HG02870 (cell line): Measurements from ENCODE around the gene PATJ.

Experiments
- ATAC-seq: cut with Tn5 transposase; IDR thresholded peaks from one replicate; pipeline ENCODE4 v1.9.1; 2021; ENCODE audit warnings: mild to moderate bottlenecking, moderate library complexity; ENCODE audit not compliant: unreplicated experiment

The PATJ gene

DNA sequence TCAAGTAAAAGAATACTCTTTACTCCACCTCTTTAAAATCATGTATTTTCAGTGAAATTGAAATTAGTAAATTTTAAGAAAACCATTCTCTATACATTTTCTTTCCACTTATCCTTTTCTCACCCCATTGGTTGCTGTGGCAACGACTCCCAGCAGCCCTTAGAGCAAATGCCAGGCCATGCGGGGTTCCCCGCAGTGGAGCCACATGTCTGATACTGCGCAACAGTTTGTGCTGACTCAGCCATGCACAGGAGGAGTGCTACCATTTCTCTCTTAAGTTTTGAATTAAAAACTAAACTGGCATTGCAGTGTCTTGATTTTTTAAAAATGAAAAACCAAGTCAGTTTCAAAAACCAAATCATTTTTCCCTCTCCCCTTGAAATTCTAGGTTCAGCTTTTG is 238.3 kb downstream of the PATJ start:
- ATAC-seq = no peak

DNA sequence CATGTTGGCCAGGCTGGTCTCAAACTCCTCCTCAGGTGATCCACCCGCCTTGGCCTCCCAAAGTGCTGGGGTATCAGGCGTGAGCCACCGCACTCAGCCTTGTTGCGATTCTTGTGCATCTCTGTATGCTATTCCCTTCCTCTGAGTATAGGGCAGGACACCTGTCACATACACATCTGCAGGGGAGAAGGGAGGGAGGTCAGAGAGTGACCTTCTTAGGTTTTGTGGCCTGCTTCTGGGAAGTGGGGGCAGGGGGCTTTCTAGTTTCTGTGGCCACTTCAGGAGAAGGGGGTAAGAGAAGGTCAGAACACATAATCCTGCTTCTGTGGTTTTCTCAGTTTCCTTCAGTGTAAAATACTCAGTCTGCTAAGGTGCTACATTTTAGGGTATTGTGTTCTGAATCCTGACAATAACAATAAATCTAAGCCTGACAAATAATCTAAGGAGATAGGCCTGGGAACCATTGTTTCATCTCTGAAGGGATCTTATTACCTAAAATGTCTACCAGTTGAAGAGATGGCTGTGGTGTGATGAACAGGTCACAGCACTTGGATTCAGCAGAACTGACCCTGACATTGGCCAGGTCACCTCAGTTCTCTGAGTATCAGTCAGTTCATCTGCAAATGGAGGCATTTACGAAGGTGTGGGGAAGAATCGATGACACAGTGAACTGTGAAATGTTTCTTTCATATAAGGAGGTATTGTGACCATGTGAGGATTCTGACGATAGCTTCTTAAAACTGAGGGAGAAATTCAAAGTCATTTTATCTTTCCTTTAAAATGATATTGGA is 239.8 kb downstream of the PATJ start:
- no peak for ATAC-seq

DNA sequence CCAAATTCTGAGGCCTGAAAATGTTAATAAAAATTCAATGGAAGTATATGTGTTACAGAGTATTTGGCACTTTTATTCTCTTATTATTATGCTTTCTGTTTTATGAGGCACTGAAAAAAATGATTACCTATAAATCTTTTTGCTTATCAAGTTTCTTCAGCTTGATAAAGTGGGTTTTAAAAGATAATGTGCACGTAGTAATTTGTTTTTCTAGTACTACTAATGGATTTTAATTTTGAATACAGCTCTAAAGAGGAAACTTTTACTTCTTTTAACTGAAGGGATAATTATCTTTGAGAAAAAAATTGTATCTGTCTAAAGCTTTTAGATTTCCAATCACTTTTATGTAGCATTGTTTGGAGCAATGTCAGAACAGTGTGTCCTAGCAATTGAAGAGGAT is 241.0 kb downstream of the PATJ start:
- no peak for ATAC-seq

DNA sequence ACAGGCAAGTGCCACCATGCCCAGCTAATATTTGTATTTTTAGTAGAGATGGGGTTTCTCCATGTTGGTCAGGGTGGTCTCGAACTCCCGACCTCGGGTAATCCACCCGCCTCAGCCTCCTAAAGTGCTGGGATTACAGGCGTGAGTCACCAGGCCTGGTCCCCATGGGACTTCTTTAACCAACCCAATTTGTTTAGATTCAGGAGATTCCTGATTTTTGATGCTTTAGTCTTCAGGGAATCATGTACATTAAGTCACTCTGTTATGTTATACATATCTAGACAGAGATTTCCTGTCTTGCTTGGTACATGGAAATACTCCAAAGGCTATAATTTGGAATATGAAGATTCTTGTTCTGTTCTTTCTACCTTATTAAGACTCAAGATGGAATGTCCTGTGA is 250.0 kb downstream of the PATJ start:
- no peak for ATAC-seq

DNA sequence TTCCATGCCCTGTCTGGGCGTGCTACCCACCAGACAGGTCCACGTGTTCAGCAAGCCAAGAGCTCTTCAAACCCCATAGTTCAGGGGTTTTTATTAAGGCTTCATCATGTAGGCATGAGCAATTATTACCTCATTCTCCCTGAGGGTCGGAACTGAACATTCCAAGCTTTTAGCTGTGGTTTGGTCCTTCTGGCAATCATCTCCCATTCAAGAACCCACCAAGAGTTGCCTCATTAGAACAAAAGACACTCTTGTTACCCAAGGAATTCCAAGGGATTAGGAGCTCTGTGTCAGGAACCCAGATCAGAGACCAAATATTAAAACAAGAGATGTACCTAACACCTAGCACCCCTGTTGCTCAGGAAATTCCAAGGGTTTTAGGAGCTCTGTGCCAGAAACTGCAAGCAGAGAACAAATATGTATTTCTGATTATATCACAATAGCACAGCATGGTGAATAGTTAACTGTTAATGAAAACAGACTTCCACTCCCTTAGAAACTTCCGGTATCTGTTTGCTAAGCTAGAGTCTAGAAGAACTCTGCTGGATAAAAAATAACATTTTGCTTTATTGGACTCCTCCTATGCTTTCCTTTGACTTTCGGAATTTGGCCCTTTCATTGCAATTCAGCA is 251.2 kb downstream of the PATJ start:
- ATAC-seq = no peak

DNA sequence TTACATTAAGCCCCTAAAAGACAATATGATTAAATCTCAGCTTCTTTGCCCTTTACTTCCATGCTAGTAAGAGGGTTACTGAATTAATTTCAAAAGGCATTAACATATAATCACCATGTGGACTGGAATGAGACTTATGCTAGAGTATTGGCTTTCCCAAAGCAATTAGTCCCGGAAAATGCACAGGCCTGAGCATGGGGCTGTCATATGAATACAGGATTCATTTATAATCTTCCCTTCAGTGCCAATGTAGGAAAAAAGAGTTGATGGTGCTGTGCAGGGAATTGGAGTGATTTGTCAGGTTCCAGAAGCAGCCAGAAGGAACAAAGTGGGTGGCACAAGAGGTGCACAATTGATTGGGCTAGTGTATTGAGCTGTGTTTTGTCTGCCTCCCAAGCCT is 253.4 kb downstream of the PATJ start:
- no peak for ATAC-seq

DNA sequence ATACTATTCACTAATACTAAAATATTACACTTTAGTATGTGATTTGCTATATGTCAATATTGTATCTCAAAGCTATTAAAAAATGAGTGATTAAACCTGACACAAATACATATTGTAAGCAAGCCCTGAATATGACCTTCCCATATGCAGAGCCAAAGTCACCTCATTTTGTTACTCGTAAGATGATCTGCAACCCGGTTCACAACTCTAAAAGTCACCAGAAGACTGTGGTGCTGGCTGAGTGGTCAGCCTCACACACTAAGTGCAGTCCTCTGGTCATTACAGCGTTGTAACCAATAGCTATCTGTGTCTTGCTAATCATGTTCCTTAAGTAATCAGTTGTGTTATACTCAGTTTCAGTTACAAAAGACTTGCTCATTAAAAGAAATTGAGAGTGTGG is 254.8 kb downstream of the PATJ start:
- no peak for ATAC-seq

DNA sequence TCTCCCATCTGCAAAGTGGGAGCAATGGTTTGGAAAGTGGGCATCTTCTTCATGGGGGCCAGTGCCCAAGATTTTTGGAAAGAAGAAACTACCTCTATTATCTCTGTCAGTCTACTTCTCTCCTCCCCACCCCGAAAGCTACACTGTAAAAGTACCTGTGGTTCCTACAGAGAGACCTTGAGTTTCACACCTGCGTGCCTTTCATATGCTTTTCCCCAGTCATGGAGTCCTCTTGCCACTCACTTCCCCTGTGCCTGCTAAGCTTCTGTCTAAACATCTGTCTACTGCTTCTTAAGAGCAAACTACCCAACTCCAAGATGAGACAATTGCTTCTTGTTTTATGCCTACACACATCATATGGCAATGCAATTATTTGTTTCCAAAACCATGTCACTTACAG is 261.5 kb downstream of the PATJ start:
- ATAC-seq = no peak

DNA sequence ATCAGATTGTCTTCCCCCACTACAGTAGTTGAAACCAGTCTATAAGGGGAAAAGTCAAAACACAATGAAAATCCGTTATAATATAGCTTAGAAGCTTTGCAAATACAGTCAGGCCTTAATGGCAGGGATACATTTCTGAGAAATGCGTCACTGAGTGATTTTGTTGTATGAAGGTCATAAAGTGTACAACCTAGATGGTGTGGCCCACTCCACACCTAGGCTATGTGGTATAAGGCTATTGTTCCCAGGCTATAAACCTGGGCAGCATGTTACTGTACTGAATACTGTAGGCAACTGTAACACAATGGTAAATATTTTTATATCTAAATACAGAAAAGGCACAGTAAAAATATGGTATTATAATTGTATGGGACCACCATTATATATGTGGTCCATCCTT is 264.4 kb downstream of the PATJ start:
- no peak for ATAC-seq

DNA sequence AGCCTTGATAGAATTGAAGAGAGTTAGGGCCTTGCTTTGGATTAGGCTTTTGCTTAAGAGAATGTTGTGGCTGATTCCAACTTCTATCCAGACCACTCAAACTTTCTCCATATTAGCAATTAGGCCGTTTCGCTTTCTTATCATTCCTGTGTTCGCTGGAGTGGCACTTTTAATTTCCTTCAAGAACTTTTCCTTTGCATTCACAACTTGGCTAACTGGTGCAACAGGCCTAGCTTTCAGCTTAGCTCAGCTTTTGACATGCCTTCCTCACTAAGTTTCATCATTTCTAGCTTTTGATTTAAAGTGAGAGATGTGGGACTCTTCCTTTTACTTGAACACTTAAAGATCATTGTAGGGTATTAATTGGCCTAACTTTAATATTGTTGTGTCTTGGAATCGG is 268.7 kb downstream of the PATJ start:
- ATAC-seq = no peak

DNA sequence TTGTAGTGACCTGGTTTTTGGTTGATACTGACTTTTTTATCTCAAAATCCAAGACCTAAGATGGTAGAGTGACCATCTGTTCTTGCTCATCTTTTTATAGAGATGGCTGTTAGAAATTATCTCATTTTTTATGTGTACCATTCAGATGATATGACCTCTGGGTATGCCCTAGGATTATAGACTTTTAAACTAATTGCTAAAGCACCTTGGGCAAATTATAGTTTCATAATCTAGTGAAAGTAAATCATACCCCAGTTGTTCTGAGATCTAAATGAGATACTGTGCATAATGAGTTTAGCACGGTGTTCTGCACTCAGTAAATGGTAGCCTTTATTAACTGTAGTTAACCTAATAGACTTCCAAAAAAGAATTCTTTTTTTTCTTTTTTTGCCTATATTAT is 269.8 kb downstream of the PATJ start:
- no peak for ATAC-seq

DNA sequence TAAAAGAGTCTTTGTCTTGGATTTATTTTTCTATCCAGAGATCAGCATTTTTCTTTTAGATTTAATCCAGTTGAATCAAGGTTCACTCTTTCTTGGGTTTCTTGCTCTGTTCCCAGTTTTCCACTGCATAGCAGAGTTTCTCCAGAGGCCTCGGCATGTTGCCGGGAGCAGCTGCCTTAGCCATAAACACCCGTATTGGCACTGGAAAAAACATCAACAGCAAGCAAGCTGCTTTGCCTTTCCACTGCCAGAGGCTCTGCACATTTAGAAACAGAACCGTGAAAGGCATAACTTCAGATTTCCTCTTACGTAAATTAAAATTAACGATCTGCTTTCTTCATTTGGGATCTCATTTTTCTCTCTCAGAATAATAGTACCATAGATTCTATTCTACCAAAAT is 270.6 kb downstream of the PATJ start:
- no peak for ATAC-seq

DNA sequence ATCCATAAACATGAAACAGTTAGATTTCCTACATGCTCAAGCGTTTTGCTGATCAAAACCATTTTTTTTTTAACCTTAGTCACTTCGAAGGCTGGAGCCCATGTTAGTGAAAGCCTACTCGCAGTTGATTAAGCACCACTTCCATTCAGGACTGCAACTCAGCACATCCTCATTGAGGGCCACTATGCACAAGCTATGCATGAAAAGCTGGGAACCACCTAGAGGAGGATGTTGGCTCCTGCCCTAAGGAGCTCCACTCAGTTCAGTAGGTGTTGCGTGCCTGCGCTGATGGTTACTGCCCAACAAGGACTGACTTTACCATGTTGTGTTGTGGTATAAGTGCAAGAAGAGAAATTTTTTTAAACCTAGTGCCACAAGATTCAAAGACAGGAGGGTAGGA is 271.0 kb downstream of the PATJ start:
- no peak for ATAC-seq

DNA sequence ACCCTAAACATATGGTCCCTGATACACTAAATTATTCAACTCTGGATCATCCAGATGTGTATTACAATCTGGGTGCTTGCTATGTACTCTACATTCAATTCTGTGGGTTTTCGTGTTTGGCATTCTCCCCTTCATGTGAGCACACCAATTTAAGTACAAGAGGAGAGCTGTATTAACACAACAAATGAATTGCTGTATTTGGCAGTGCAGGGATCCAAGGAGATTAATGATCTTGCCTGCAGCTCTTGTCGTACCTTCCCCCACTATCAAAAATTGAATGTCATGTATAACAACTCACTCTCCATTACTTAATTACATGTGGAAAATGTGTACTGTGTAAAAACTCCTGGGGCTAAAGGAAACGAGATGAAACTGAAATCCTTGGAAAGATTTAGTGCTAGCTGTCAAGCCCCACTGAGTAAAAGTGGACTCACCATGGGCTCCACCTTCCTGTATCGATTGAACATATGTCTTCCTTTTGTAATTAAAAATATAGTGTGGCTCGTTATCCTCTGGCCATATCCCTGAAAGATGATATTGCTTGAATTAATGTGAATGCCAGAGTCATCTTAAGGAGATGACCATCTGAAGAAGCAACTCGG is 280.2 kb downstream of the PATJ start:
- ATAC-seq = no peak

DNA sequence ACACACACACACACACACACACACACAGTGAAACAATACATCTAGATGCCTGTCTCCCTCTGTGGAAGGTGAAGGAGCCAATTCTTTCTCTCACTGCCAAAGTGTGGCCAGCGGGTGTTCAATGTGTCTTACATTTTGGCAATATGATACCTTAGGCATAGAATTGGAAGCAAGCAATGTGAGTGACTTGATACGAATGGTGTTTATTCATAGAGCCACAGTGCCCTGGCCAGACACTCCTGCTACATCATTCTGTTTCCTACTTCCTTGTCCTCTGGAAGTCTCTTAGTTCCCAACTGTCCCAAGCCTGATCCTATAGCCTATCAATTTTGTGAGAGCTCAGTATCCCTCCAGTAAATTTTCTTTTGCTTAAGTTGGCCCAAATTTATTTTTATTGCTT is 282.4 kb downstream of the PATJ start:
- no peak for ATAC-seq

DNA sequence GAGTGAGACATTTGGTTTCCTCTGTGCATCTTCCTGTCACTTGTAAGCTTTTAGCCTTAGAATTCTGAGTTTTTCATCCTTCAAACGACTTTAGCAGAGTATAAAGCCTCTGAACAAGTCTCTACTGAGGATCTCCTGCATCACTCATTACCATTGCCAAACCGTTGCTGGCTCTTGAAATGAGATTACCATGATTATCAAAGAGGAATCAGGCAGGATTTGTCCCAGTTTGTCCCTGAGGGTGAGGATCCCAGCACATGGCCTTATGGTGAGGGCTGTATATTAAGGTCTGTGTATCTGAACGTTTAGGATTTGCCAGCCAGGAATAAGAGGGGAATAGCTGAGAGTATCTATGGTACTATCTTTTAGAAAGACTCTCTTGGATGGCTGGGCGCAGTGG is 282.9 kb downstream of the PATJ start:
- no peak for ATAC-seq

DNA sequence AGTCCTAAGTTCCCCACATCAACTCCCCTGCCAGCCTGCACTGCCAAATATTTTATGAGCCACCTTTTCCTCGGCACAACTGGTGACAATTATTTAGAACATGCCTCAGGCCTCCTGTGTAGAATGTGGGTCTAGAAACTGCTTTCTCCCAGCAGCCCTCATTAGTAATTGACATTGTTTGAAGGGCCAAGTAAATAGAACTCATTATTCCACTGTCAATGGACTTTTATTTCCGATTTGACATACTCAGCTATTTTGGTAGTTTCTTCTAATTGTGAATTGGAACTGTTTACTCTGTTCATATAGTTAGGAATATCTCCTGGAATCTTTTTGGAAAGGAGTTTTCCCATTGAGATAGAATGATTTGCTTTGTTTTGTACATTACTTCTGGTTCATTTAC is 283.6 kb downstream of the PATJ start:
- ATAC-seq = no peak

DNA sequence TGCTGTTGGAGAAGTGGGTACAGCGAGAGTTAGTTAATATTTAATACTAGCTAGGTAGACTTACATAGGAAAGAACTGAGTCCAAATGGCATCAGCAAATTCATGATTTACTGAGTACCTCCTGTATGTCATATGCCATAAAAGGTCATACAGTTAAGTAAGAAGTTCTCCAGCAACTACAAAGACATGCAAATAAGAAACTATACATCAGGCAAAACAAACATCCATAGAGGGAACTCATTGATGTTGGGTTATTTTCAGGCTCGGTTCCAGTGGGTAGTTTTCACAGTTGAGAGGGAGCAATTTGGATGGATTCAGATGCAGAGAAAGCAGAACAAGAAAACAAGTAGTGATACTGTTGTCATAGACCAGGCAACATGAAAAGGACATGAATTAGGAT is 287.4 kb downstream of the PATJ start:
- ATAC-seq = no peak

DNA sequence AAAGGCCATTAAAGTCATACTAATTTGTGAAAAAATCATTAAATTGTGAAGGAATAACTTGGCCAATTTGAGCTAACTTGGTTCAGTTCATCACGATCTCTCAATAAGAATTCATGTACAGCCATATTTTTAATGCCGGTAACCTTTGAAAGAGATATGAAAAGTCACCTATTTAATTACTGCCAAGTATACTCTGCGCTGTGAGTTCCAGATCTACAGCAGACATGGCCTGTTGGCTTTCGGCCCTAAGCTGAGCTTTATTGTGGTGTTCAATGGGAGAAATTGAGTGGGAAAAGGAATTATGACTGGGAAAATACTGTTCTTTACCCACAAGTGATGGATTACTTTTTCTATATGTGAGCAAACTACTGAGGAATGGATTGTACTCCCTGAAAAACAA is 292.5 kb downstream of the PATJ start:
- no peak for ATAC-seq

DNA sequence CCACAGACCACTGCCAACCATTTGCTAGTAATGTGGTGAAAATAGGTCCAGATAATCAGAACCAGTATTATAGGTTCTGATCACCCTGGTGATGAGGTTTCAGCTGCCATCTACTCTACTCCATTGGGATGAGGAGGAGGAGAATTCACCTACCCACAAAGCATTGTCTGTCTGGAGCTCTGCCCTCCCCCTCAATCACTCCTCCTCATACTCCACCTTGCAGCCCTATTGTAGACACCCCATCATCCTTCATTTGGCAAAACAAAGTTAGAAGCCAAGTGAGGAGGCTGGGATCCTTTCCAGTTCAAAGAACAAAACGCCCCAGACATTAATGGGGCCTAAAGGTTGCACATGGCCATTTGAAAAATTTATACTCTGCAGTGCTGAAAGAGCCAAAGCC is 295.0 kb downstream of the PATJ start:
- no peak for ATAC-seq

DNA sequence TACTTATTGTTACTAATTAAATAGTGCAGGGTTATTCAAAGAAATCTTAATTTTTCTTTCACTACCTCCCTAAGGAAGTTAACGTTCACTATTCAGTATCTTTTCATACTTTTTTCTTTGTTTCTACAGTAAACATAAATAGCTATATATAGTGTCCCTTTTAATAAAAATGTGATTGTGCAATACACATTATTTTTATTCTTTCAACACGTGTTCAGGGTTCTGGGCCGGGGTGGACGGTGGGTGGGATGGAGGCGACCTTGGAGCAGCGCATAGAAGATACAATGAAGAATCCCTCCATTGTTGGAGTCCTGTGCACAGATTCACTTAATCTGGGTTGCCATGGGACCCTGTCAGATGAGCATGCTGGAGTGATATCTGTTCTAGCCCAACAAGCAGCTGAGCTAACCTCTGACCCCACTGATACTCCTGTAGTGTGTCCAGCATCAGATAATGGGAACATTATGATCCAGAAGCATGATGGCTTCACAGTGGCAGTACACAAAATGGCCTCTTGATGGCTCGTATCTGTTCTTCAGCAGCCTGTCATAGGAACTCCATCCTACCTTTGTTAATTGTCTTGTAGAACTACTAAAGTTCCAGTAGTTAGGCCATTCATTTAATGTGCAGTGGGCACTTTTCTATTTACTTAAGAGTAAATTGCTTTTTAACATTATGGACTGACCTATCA is 296.5 kb downstream of the PATJ start:
- ATAC-seq = no peak

DNA sequence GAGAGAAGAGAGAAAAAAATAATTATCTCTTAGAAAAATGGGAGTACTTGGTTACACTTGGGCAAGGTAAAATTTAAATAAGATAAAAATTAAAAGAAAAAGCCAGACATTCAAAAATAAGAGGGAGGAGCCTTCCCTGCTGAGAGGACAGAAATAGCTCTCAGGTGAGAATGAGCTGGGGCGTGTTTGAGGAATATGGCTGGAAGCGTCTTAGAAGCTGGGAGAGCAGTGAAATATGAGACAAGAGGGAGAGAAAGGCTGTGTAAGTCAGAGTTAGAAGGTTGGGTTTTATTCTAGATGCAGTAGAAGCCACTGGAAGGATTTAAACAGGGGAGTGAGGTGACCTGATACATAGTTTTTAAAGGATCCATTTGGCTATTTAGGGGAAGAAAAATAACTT is 298.2 kb downstream of the PATJ start:
- no peak for ATAC-seq
